GM12801 (cell line): ENCODE data around the gene CEP85L.

Experiments
- TF ChIP-seq, protein P1 (sequence below): IDR thresholded peaks from one replicate; pipeline ENCODE4 v1.5.1; 2011; ENCODE audit warnings: control low read depth; ENCODE audit not compliant: insufficient read length; ENCODE audit errors: extremely low read depth

Gene CEP85L

DNA sequence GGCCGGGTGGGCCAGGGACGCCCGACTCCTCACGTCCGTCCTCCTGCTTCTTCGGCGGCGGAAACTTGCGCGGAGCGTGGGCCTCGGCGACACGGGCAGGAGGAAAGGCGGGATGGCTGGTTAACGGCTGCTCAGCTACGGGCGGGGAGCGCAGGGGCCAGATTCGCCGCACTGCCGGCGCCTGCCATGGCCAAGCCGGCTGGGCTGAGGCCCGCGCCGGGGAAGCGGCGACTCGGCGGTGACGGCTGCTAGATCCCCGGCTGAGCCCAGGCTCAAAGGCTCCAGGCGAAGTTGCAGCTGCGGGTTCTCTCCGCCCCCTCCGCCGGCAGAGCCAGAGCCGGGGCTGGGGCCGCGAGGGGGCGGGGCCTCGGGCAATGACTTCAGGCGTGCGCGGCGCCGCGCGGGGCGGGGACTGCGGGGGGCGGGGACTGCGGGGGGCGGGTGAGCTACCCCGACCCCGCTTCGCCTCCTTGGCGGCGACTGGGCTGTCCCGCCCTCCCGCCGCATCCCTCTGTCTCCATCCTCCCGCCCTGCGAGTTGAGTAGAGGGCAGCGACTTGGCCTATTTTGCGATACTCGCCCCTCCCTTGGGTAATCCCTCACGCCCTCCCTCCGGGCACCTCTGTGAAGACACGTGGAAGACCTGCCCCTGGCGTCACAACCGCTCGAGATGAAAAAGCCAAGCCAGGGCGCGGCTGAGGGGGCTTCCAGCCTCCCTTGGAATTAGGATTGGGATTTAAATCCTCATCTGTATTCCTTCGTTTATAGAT, at the start of gene CEP85L:
CEP85L (minus strand) TSS at position 310 of the 769 bp plus-strand sequence. CDS start 322 bp downstream, outside the sequence.
- TF ChIP-seq, protein P1, sequence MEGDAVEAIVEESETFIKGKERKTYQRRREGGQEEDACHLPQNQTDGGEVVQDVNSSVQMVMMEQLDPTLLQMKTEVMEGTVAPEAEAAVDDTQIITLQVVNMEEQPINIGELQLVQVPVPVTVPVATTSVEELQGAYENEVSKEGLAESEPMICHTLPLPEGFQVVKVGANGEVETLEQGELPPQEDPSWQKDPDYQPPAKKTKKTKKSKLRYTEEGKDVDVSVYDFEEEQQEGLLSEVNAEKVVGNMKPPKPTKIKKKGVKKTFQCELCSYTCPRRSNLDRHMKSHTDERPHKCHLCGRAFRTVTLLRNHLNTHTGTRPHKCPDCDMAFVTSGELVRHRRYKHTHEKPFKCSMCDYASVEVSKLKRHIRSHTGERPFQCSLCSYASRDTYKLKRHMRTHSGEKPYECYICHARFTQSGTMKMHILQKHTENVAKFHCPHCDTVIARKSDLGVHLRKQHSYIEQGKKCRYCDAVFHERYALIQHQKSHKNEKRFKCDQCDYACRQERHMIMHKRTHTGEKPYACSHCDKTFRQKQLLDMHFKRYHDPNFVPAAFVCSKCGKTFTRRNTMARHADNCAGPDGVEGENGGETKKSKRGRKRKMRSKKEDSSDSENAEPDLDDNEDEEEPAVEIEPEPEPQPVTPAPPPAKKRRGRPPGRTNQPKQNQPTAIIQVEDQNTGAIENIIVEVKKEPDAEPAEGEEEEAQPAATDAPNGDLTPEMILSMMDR, result no peak

DNA sequence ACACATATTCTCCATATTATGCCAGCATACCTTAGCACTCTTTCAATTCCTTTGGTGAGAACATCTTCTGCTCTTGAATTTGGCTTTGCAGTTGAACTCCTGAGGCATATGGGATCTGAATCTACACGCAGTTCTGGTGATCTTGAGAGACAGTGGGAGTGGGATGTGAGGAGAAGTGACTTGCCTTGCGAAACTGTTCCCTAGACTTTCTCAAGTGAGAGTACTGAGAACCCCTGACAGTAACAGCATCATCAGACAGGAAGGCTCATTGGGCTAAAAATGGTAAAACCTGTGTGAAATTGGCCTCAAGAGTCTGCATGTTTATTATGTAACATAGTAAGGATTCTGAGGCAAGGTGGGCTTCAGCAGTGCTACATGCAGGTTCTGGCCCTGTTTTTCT, 49.1 kb upstream of the CEP85L start:
- TF ChIP-seq, protein P1, result no peak

DNA sequence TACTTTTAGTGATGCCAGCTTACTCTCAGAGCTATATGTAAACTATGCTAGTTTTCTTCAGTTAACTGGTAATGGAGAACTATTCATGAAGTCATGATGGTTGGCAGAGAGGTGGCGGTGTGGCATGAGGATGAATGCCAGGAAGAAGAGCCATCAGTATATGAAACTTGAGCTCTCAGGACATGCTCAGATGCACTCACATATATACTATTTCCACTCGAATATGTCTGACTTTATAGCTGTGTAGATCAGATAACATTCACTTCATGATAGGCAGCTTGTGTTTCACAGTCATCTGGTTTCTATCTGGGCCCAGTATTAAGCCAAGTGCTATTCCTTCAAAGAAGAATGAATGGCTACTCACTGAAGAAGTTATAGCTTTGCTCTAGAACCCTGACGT, 46.2 kb upstream of the CEP85L start:
- TF ChIP-seq, protein P1, result no peak

DNA sequence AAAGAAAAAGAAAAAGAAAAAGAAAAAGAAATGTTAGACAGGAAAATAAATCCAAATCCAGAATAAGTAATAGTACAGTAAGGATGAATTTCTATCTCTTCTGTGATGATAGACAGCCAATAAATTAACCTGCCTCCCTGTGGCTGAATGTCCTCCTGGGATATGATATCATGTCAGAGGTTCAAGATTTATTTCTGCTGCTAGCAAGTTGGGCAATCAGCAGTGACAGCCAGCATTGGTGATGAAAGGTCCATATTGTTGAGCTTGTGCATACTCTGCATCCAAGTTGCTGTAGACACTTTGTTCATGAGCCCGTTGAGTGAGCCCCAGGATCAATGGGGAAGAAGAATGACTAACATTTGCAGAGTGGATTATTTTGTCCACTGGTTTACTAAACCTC, 44.9 kb upstream of the CEP85L start:
- TF ChIP-seq, protein P1, result no peak

DNA sequence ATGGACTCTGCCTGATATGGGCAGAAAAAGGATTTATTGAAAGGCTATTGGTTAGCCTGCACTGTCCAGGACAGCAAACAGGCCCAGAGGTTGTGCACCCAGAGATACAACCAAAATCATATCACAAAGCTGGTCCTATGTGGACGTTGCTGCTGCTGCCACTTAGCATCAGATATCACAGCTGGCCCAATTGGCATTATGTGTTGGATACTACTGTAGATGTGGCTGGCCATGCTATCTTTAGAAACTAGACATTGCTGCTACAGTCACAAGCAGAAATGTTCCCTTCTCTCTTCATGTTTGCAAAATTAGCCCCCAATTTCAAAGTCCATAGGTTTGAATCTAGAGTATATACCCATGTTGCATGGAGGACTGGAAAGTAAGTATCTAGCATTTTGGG, 42.2 kb upstream of the CEP85L start:
- TF ChIP-seq, protein P1, result no peak

DNA sequence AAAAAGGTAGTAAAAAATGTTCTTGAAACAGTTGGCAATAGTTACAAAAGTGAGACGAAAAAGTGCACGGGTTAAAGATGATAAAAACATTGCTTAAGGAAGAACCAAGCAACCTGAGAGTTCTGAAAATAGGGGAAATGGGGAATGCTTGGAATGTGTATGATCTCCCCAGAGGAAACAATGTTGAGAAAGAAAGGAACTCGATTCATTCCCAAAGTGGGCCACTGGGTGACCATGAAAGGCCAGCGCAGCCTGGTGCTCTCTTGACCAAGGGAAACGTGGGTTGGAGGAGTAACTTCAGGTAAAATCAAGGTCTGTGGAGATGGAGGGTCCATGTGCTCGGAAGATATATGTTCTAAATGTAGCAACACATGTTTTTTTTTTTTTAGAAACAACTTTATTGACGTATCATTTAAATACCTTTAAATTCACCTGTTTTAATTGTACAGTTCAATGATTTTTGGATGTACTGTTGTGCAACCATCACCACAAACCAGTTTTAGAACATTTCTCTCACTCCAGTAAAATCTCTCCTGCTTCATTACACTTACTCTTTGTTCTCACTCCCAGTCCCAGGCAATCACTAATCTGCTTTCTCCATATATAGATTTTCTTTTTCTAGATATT, 34.5 kb upstream of the CEP85L start:
- TF ChIP-seq, protein P1, result no peak

DNA sequence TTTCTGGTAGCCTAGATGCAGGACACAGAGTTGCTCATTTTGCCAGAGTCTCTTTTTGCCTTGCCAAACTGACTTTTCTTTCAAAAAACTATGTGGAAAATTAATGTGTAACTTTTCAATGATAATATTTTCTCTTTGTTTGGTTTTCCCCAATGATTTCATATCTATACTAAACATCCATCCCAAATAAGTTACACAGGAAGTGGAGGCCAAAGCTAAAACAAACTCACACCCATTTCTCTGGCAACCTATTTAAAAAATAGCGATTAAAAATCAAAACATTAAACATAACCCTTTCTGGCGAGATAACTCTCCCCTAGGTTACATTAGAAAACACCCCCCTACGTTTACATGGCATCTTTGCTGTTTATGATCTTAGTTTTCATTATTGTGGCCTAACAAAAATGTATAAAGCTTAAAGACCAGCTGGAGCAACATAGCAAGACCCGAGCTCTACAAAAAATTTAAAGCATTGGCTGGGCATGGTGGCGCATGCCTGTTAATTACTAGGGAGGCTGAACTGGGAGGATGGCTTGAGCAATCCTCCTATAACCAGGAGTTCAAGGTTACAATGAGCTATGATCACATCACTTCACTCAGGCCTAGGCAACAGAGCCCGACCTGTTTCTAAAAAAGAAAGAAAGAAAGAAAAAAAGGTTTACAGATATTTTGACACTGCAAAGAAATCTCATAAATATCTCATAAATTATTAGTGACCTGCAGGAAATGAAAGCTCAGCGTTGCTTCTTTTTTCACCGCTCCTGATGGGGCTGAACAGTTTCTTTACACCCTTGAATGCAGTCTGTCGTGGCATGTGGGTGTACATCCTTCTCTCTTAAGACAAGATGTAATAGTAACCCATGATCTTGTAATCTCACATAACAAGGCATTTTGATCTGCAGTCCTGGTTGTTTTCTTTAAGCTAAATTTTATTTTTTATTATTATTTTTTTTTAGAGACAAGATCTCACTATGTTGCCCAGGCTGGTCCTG, 32.8 kb upstream of the CEP85L start:
- TF ChIP-seq, protein P1, result no peak
